GM12865 (cell line): ENCODE results near the gene PRODH.
"Not testable (repeated sequence)": the region's sequence is repeated elsewhere in the genome, so short reads cannot be mapped to it uniquely, and the experiment has no call there.

Source experiments
- DNase-seq: peaks from one replicate; pipeline ENCODE4 v3.0.0; 2010; ENCODE audit warnings: low read depth
- H3K4me3 ChIP-seq: 2 replicates; pipeline ENCODE4 v1.5.1; 2011; ENCODE audit warnings: mild to moderate bottlenecking, low read depth, low read length, control low read depth
- CTCF ChIP-seq: IDR thresholded peaks from 2 replicates; pipeline ENCODE4 v1.5.1; 2011; ENCODE audit warnings: low read length, control low read depth, low read depth, inconsistent platforms; ENCODE audit not compliant: insufficient read depth; ENCODE audit errors: missing control alignments

The PRODH gene

GRCh38 chr22:18978506-18978905 is 42.4 kb upstream of the PRODH start:
- H3K4me3 ChIP-seq: no peak overlapping the region
- no peak for TF ChIP-seq CTCF
- no peak for DNase-seq

DNA sequence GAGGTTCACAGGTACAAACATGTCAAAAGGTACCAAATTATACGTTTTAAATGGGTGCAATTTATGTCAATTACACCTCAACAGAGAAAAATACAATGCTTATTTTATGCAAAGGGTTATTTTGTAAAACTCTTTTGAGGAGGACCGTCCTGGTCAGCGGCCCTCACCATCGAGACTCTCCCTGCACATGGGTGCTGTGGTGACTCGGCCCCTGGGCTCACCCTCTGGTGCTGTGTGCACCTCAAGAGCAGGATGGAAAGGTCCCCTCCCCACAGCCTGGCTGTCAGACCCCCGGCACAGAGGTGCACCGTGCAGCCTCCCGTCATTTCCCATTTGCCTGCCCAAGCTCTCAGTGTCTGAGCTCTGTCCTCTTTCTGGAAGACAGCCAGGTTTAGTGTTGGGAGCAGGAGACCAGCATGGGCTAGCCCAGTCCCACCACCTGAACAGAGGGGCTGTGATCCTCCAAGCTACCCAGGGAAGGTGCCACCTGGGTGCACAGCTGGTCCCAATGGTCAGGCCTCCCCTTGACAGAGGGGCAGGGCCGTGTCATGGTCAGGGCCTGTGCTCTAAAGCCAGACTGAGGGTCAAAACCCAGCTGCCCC is 41.8 kb upstream of the PRODH start:
- TF ChIP-seq CTCF: no peak
- DNase-seq: no peak
- no peak overlapping the region for H3K4me3 ChIP-seq

GRCh38 chr22:18976197-18976751 is 40.2 kb upstream of the PRODH start:
- H3K4me3 ChIP-seq: no peak overlapping the region
- no peak for TF ChIP-seq CTCF
- DNase-seq: no peak

DNA sequence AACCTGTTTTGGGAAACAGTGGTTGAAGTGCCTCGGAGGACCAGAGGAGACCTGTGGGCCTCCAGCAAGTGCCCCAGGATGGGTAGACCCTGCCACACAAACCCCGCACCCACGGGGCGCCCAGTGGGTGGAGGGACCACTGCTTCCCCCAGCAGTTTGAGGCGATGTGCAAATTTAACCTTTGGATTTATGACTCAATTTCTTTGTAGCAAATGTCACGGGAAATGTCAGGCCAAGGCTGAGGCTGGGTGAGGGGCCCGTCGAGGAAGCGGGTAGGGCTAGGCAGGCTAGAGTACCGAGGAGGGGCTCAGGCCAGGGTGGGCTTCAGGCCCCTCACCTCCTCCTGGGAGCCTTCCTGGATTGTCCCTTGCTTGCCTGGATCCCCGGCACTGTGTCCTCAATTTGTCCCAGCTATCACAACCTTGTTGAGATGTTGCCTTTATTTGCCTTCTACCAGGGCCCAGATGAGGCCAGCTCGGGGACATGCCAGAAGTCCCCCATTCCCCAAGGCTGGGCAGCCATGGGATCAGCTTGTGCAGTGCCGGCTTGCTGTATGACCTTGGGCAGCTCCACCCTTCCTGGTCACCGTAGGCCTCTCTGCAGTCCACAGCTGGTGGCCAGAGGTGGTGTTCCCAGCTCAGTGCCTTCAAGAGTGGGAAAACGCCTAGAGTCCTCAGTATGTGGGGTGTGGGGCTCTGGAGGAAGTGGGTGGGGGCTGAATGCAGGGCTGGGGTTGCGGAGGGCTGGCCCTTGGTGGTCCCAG is 39.5 kb upstream of the PRODH start:
- H3K4me3 ChIP-seq: no peak overlapping the region
- DNase-seq: no peak
- no peak for TF ChIP-seq CTCF

DNA sequence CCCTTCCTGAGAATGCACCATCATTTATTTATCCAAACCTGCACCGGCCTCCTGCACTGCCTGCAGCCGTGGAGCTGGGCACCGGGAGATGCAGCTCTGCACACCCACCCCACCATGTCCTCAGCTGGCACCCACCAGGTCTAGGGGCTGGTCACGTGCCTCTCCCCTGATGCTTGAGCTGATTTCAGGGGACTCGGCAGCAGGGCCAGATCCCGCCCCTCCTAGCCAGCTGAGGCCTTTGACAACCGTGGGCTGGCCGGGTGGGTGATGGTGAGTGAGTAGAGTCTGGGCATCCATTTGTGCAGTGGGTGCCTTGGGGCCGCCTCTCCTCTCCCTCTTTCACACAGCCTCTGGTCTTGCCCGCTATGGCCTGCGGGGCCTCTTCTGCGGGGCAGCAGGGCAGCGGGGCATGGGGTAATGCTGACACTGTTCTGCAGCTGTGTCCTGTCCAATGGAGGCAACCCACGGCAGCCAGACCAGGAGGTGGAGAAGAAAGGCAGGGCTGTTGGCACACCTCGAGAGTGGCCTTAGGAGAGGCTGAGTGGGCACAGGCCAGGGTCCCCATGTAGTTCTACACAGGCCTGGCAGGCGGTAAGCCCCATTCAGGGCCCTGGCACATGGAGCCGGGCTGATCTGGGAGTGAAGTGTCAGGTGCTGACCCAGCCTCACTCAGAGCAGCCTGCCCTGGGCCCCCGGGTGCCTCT is 38.5 kb upstream of the PRODH start:
- TF ChIP-seq CTCF: no peak
- no peak for DNase-seq
- no peak overlapping the region for H3K4me3 ChIP-seq

DNA sequence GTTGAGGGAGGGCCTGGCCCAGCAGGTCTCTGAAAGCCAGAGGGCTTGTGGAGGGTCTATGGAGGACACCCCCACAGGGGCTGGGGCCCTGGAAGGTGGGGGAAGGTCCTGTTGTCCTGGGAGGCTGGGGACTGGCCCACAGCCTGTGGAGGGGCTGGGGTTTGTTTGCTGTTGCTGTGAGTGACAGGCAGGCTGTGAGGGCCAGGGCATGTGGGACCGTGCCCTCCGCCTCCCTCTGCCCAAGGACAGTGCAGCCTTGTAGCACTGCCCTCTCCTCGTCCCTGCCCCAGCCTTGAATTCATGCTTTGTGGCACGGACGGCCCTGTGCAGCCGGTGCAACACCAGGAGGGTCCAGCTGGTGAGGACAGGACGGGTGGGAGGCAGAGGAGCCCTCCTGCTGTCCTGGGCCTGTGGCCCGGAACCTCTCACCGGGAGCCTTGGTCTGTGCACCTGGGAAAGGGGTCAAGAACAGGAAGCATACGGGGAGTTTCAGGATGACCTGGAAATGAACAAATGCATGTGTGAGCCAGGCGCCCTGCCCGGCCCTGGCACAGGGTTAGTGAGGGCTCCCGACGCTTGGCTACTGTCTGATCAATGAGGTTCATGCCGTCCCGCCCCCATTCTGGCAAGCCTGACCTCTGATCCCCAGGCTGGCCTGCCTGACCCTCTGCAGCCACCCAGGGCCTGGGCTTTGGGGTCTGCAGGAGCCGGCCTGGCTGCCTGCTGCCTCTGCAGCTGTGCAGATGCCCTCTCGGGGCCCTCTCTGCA is 37.4 kb upstream of the PRODH start:
- no peak for DNase-seq
- no peak overlapping the region for H3K4me3 ChIP-seq

DNA sequence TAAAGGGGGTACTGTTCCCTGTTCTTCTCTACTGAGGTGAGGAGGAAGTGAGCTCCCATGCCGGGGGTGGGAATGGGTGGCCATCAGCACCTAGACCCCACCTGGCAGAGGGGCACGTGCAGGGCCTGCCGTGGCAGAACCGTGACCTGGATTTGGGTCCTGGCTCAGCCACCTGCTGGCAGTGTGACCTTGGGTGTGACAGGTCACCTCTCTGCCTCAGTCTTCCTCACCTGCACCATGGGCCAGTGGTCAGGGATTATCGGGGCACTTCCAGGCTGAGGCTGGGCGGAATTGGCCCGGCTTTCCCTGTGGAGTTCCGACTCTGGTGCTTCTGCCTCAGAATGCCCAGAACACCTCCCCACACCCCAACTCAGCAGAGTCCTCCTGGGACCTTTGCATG is 36.5 kb upstream of the PRODH start:
- not testable (repeated sequence) for DNase-seq, H3K4me3 ChIP-seq

More for the DNA sequence above, 37.4 kb upstream of the PRODH start:
- TF ChIP-seq CTCF: no peak

- DNase-seq, H3K4me3 ChIP-seq: not testable (repeated sequence)
These were observed 35.9 kb upstream of the PRODH start for GRCh38 chr22:18972029-18972428.
